BE2C (cell line): ENCODE data around the gene CPD.

Experiments
- DNase-seq: peaks from one replicate; pipeline ENCODE4 v3.0.0-alpha.2; 2020
- H3K27me3 ChIP-seq: fragments of 250-450 bp; sonication (Bioruptor Pico); 2 replicates; pipeline ENCODE4 v1.5.1; 2020; ENCODE audit warnings: mild to moderate bottlenecking
- H3K36me3 ChIP-seq: fragments of 250-450 bp; sonication (Bioruptor Pico); 2 replicates; pipeline ENCODE4 v1.5.1; 2020; ENCODE audit warnings: mild to moderate bottlenecking
- H3K4me1 ChIP-seq: fragments of 250-450 bp; sonication (Bioruptor Pico); 2 replicates; pipeline ENCODE4 v1.5.1; 2020
- H3K4me3 ChIP-seq: 2 replicates; pipeline ENCODE4 v1.5.1; 2011; ENCODE audit warnings: low read depth, low read length
- H3K9me3 ChIP-seq: fragments of 250-450 bp; sonication (Bioruptor Pico); 2 replicates; pipeline ENCODE4 v1.5.1; 2020
- TF ChIP-seq, protein P1 (sequence below): IDR thresholded peaks from 2 replicates; pipeline ENCODE4 v1.5.1; 2012; ENCODE audit warnings: mild to moderate bottlenecking, low read depth, low read length

Gene CPD

DNA sequence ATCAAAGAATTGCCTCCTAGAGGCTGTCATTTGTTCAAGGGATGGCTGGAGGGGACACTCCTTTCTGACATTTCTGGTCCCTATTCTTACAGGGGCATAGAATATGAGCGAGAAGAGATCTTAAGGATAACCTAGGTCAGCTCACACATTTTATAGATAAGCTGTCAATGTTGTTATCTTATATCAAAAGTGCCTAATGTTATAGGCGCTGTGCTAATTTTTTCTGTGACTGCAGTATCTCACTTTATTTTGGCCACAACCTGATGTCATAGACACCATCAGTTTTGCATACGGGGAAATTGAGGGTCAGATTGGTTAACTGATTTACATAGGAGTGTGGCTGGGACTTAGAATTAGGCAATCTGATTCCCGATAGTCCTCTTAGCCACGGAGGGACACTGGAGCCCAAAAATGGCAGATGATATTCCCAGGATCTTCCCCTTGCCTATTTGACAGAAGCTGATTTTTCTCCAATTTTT lies 1.2 kb downstream of the CPD start:
- H3K4me1 ChIP-seq, result no peaks in the 10 kb centered on the region
- no peak for DNase-seq
- peak overlapping the region; percentile 69 for H3K4me3 ChIP-seq
- TF ChIP-seq, protein P1, sequence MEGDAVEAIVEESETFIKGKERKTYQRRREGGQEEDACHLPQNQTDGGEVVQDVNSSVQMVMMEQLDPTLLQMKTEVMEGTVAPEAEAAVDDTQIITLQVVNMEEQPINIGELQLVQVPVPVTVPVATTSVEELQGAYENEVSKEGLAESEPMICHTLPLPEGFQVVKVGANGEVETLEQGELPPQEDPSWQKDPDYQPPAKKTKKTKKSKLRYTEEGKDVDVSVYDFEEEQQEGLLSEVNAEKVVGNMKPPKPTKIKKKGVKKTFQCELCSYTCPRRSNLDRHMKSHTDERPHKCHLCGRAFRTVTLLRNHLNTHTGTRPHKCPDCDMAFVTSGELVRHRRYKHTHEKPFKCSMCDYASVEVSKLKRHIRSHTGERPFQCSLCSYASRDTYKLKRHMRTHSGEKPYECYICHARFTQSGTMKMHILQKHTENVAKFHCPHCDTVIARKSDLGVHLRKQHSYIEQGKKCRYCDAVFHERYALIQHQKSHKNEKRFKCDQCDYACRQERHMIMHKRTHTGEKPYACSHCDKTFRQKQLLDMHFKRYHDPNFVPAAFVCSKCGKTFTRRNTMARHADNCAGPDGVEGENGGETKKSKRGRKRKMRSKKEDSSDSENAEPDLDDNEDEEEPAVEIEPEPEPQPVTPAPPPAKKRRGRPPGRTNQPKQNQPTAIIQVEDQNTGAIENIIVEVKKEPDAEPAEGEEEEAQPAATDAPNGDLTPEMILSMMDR, result no peak
- H3K36me3 ChIP-seq, result no peaks in the 10 kb centered on the region
- H3K9me3 ChIP-seq, result no peaks in the 10 kb centered on the region
- no peaks in the 10 kb centered on the region for H3K27me3 ChIP-seq

DNA sequence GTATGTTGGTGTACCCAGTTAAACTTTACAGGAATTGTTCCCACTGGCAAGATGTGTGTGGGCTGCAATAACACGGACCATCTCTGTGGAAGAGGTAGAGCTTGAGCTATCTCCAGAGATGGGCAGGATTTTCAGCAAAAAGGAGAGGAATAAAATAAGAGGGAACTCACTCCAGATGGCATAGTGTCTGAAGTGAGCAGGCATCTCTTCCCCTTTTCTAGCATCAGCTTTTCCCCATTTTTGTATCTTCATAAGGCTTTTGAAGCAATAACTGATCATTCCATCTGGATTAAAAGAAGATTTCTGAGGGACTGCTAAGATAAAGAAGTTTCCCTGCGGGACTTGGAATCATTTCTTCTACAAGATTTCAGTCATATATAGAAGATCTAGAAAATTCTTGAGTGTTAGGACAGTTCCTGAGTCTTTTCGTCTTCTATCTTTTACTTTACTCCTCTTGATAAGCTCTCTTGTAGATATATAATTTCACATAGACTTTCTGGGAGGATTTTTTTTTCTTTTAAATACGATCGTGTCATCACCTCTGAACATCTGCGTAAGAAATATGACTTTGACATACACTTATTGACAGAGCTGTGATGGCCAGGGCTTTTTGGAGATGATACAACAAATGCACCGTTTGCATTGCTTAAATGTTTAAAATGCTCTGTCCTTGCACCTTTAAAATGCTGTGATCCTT lies 2.1 kb downstream of the CPD start:
- TF ChIP-seq, protein P1, result no peak
- H3K4me3 ChIP-seq, result peak overlapping the region; percentile 69
- no peaks in the 10 kb centered on the region for H3K9me3 ChIP-seq
- no peaks in the 10 kb centered on the region for H3K36me3 ChIP-seq
- no peaks in the 10 kb centered on the region for H3K4me1 ChIP-seq
- no peaks in the 10 kb centered on the region for H3K27me3 ChIP-seq
- DNase-seq, result no peak

DNA sequence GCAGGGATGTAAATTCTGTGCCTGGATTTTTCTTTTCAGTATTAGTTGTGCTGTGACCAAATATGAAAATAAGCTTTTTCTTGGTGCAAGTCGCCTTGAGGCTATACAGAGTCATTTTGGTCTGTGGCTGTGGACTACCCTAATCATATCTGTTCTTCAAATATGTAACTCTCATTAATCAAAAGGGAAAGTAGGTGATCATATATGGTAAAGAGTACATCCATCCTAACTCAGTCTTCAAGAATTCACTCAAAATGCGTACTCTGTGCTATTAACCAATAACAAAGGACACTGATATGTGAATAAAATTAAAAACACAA lies 2.6 kb downstream of the CPD start:
- peak overlapping the region; percentile 69 for H3K4me3 ChIP-seq

DNA sequence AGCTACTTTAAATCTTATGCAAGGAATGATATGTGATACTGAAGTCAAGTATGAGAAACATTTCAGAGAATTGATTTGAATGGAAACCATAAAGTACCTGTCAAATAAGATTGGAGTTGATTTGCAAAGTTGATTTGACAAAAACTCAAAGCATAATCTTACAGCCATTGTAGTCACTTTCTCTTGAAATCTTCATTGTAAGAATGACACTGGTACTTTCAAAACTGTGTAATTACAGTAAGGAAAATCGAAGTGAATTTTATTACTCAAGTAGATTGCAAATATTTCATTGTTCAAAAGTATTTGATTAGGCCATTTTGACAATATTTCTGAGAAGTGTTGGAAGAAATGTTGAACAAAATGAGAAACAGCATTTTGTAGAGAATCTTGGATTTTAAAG lies 3.6 kb downstream of the CPD start:
- no peak overlapping the region for H3K4me3 ChIP-seq

More for the DNA sequence above, 2.6 kb downstream of the CPD start:
- Histone ChIP-seq H3K9me3 (no peaks in the 10 kb centered on the region), H3K4me1 (no peaks in the 10 kb centered on the region), H3K36me3 (no peaks in the 10 kb centered on the region), H3K27me3 (no peaks in the 10 kb centered on the region)
- DNase-seq, result no peak
- TF ChIP-seq, protein P1, result no peak

DNA sequence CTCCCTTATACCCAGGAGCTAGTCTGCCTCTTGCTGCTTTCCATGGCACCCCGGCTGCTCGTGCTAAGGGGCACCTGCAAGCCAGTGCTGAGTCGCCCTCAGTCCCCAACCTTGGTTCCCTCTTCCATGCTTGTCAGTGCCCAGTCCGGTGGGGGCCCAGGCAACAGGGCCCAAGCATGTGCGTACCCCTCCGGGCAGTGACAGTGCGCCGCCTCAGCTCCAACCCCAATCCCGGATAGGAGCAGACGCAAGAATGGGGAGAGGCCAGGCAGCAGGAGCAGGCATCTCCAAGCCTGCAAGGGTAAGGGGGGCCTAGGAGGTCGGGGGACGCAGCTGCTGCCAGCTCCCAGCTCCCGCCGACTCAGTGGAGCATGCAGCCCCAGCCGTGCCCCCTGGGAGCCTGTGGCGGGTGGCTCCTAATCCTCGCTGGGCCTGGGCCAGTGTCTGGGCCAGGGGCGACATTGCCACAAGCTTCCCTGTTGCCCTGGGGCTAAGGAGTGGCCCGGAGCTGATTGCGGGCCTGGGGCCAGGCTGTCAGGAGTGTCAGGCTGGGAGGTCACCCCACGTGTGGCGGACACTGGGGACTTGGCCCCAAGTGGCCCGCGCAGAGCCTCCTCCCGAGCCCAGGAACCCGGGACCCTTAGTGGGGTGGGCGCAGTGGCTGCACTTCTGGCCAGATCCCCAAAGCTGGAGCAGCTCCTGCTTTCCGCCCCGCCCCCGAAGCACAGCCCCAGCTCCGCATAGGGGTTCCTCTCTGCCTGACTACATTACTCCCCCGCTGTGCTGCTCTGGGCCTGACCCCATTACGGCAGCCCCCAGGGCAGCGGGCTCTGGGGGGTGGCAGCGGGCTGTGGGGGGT lies 9.8 kb downstream of the CPD start:
- no peaks in the 10 kb centered on the region for H3K9me3 ChIP-seq
- no peaks in the 10 kb centered on the region for H3K36me3 ChIP-seq
- TF ChIP-seq, protein P1, result no peak
- H3K4me1 ChIP-seq, result peaks cover 4% of the 10 kb centered on the region; the same call in 1 of the 2 replicates
- DNase-seq, result peak; percentile 73
- no peaks in the 10 kb centered on the region for H3K27me3 ChIP-seq
- H3K4me3 ChIP-seq, result no peak overlapping the region

More for the DNA sequence above, 3.6 kb downstream of the CPD start:
- no peaks in the 10 kb centered on the region for H3K4me1 ChIP-seq
- no peak for DNase-seq
- no peaks in the 10 kb centered on the region for H3K36me3 ChIP-seq
- H3K27me3 ChIP-seq, result no peaks in the 10 kb centered on the region
- no peaks in the 10 kb centered on the region for H3K9me3 ChIP-seq
- TF ChIP-seq, protein P1, result no peak
